SW480 (cell line): Measurements from ENCODE around the gene TMEM248.
"Not testable (repeated sequence)": the region's sequence is repeated elsewhere in the genome, so short reads cannot be mapped to it uniquely, and the experiment has no call there.

Experiments
- DNase-seq: peaks from one replicate; pipeline ENCODE4 v3.0.0-alpha.2; 2016; ENCODE audit warnings: low spot score

The TMEM248 gene

GRCh38 chr7:67000601-67001258 is 79.7 kb downstream of the TMEM248 start:
- peak; percentile 28 for DNase-seq

GRCh38 chr7:67004145-67004544 is 83.1 kb downstream of the TMEM248 start:
- not testable (repeated sequence) for DNase-seq

GRCh38 chr7:67006965-67007364 is 85.9 kb downstream of the TMEM248 start:
- DNase-seq: no peak
